ENCODE data around the gene TUBG1.

DNA sequence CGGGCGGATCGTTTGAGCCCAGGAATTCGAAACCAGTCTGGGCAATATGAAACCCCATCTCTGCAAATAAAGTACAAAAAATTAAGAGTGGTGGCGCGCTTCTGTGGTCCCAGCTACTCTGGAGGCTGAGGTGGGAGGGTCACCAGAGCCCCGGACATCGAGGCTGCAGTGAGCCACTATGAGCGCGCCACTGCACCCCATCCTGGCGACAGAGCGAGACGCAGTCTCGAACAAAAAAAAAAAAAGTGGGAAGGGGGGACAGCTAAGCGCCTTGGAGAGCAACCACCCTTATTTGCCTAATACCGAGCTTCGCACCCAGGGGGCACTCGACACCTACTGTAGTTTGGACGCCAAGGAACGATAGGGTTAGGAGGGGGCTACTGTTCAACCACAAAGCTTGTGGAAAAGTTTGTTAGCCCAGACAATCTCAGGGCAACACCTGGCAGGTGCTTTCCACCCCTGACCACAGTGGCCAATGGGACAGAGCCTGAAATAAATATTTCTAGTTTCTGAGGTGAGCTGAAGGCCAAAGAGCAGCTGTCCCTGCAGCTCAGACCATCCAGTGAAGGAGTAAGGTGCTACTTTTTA is 31.1 kb upstream of the TUBG1 start:
- TF ChIP-seq POLR2A (IDR thresholded peaks at IDR 0.05) = no peak
- TF ChIP-seq, protein P1, sequence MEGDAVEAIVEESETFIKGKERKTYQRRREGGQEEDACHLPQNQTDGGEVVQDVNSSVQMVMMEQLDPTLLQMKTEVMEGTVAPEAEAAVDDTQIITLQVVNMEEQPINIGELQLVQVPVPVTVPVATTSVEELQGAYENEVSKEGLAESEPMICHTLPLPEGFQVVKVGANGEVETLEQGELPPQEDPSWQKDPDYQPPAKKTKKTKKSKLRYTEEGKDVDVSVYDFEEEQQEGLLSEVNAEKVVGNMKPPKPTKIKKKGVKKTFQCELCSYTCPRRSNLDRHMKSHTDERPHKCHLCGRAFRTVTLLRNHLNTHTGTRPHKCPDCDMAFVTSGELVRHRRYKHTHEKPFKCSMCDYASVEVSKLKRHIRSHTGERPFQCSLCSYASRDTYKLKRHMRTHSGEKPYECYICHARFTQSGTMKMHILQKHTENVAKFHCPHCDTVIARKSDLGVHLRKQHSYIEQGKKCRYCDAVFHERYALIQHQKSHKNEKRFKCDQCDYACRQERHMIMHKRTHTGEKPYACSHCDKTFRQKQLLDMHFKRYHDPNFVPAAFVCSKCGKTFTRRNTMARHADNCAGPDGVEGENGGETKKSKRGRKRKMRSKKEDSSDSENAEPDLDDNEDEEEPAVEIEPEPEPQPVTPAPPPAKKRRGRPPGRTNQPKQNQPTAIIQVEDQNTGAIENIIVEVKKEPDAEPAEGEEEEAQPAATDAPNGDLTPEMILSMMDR (IDR thresholded peaks at IDR 0.05) = peak; percentile 65 to 78 (median 76)
- no peak for TF ChIP-seq EP300 (IDR thresholded peaks at IDR 0.05)

All from tibial nerve (tissue), 4 donors.